Measurements from ENCODE around the gene CRISPLD2. TPM values are rescaled to one million over a fixed set of nuclear protein-coding genes. Genes with fewer than 3 reads are reported as not detected.
A peak's percentile ranks its signal among the peaks of the same experiment; 100 is the strongest.

The CRISPLD2 gene
- total RNA-seq, 1 donor from 2014 or later = 5.8 TPM

DNA sequence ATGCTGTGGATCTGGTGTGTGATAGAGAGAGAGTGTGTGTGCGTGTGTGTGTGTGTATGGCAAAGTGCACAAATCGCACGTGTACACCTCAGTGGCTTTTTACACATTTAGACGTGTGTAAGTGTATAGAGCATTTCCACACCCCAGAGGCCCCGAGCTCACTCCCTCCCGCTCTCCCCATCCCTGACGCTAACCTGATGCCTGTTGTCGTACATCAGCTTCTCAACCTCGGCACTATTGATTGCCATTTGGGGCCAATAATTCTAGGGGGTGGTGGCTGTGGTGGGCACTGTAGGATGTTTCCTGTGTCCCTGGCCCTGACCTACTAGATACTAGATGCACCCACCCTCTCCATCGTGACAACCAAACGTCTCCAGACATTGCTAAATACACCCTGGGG is 30.4 kb upstream of the CRISPLD2 start:
- DNase-seq (ENCODE audit: low read depth) = no peak
- no peak overlapping the region for H3K4me3 ChIP-seq (ENCODE audit: low read depth, low read length)
- TF ChIP-seq CTCF (conservative IDR thresholded peaks at IDR 0.05; ENCODE audit: low read depth, low read length) = no peak

GRCh38 chr16:84790301-84790700 is 29.5 kb upstream of the CRISPLD2 start:
- TF ChIP-seq CTCF (conservative IDR thresholded peaks at IDR 0.05; ENCODE audit: low read depth, low read length) = no peak
- H3K4me3 ChIP-seq (ENCODE audit: low read depth, low read length) = no peak overlapping the region
- no peak for DNase-seq (ENCODE audit: low read depth)

DNA sequence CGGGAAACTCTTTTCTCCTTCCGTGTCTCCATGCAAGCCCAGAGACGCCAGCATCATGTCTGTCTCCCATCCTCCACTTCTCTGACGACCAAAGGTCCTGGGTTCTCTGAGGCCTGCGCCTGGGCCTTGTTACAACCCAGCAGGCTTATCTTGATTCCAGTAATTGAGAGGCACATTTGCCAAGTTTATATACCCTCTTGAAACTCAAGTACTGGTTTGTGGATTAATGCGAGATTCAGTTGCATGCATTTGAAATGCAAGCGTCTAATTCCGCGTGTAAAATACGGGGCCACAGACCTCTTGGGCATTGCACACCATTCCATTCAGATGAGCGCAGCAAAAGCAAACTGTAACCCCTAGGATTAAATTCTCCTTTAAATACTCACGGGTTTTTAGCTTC is 28.7 kb upstream of the CRISPLD2 start:
- DNase-seq (ENCODE audit: low read depth) = no peak
- TF ChIP-seq CTCF (conservative IDR thresholded peaks at IDR 0.05; ENCODE audit: low read depth, low read length) = no peak
- H3K4me3 ChIP-seq (ENCODE audit: low read depth, low read length) = no peak overlapping the region

DNA sequence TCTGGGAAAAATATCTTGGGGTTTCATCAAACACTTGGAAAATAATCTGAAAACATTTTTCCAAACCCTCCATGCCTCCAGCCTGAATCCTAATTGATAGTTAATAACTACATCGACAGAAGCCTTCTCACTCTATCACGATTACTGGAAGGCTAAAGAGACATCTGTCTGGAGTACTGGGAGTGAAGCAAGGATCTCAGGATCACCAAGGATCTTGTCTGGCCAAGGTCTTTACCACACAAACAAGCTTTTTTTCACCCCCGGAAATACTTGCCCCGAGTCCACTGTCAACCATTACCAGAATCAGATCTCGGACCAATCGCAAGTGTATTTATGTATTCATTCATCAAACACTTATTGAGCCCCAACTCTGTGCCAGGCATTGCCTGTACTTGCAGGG is 28.3 kb upstream of the CRISPLD2 start:
- DNase-seq (ENCODE audit: low read depth) = no peak
- TF ChIP-seq CTCF (conservative IDR thresholded peaks at IDR 0.05; ENCODE audit: low read depth, low read length) = no peak
- no peak overlapping the region for H3K4me3 ChIP-seq (ENCODE audit: low read depth, low read length)

GRCh38 chr16:84794186-84794585 is 25.6 kb upstream of the CRISPLD2 start:
- H3K4me3 ChIP-seq (ENCODE audit: low read depth, low read length) = no peak overlapping the region
- DNase-seq (ENCODE audit: low read depth) = no peak
- TF ChIP-seq CTCF (conservative IDR thresholded peaks at IDR 0.05; ENCODE audit: low read depth, low read length) = no peak

DNA sequence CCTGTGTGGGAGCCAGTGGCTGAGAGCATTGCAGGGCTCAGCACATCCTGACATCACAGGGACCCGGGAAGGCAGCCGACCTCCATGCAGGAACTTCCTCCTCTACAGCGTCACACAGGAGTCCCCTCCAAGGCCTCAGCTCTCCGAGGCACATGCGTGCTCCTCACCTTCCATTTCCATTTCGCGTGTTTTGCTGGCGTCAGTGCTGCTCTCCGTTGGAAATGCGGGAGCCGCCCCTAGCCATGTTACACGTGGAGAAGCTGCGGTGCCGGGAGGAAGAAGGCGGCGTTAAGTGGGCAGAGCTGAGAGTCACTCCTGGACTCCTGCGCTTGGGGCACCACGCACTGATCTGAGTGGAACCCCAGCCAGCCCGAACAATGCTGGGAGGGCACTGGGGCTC is 25.2 kb upstream of the CRISPLD2 start:
- no peak overlapping the region for H3K4me3 ChIP-seq (ENCODE audit: low read depth, low read length)
- no peak for DNase-seq (ENCODE audit: low read depth)
- no peak for TF ChIP-seq CTCF (conservative IDR thresholded peaks at IDR 0.05; ENCODE audit: low read depth, low read length)

DNA sequence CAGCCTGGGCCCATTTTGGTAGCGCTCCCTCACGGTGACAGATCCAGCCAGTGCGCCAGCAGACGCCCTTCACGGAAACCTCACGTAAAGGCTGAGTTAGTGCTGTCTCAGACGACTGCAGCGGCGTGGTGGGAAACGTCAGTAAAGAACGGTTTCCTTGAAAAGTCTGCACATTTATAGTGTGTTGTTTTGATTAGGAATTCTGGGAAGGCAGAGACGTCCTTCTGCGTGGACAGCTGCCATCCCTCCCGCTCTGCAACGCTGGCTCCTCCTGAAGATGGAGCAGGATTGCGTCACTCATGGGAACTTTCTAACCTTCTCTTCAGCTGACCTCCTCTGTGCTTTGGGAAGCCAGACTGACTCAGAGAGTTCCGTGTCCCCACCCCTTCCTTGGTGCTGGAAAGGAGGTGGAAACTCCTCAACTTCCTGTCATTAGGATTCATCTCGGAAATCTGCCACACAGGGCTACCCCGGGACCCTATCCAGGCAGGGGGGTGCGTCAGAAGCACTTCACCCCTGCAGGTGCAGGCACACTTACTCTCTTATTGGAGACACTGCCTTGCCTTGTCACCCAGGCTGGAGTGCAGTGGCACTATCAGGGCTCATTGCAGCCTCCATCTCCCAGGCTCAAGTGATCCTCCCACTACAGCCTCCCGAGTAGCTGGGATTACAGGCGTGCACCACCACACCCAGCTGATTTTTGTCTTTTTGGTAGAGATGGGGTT is 24.3 kb upstream of the CRISPLD2 start:
- H3K4me3 ChIP-seq (ENCODE audit: low read depth, low read length) = no peak overlapping the region
- DNase-seq (ENCODE audit: low read depth) = peak; percentile 35
- TF ChIP-seq CTCF (conservative IDR thresholded peaks at IDR 0.05; ENCODE audit: low read depth, low read length) = no peak

Data from epithelial cell of proximal tubule (primary cell).